Midbrain (tissue), 1 donor: ENCODE data around the gene SLC29A2.

Source experiments
- DNase-seq: peaks from one replicate; lab custom pipeline; 2025; lab: John Stamatoyannopoulos, UW

The SLC29A2 gene, protein sequence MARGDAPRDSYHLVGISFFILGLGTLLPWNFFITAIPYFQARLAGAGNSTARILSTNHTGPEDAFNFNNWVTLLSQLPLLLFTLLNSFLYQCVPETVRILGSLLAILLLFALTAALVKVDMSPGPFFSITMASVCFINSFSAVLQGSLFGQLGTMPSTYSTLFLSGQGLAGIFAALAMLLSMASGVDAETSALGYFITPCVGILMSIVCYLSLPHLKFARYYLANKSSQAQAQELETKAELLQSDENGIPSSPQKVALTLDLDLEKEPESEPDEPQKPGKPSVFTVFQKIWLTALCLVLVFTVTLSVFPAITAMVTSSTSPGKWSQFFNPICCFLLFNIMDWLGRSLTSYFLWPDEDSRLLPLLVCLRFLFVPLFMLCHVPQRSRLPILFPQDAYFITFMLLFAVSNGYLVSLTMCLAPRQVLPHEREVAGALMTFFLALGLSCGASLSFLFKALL

DNA sequence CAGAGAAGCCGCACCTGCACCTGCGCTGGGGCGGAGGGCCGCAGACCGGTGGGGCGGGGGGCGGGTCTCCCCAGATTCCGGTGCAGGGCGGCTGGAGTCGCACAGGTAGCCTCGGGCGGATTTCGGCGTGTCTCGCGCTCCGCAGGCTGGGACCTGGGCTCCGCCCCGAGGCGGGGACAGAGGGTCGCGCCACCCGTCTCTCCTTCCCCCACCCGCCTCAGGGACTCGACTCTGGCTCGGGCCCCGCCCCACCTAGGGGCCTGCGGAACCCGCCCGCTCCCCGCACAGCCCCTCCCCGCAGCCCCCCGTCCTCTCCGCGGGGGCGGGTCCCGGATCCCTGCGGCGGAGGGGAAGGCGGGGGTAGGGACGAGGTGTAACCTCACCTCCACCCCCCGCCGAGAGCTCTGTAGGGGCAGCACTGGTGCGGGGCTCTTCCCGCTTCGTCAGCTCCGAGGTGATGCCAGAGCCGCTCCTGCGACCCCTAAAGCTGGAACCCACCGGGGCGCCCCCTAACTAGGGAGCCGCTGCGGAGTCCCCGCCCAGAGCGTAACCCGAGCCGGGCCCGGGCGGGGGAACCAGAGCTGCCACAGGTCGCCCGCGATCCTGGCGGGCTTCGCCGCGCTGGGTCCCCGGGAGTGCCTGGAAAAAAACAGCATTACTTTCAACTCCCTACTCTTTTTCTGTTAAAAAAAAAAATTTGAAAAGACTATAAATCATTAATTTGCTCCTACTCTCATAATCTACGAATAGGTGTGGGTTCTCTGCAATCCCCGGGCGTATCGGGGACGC lies at the start of gene SLC29A2:
Gene SLC29A2 (minus strand): TSS at position 134 of the 789 bp plus-strand sequence. CDS start 169 bp downstream, outside the sequence.
- peak; percentile 23 for DNase-seq

DNA sequence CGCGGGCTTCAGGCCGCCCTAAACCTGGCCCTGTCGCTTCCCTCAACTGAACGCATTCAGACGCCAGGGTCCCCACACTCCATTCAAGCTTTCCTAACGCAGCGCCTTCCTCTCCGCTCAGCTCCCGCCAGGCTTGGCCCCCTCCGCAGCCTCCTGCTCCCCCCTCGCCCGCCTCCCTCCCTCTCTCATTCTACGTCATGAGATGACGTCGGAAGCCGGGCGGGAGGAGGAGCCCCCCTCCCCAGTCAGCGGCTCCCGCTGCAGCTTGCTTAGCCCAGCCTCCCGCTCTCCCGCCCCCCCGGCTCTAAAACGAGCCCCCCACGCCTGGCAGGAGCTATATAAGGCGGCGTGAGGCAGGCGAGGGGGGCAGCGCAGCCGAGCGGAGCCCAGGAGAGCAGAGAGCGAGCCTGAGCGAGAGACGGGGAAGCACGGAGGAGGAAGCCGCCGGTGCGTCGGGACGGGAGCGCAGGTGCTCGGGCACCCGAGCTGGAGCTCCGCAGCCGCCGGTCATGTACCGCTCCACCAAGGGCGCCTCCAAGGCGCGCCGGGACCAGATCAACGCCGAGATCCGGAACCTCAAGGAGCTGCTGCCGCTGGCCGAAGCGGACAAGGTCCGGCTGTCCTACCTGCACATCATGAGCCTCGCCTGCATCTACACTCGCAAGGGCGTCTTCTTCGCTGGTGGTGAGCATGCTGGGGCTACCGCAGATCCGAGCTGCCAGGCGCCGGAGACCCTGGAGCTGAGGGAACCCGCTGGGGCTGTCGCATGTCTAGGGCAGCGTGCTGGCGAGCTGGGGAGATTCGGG lies 49.3 kb upstream of the SLC29A2 start, which contains the start of gene NPAS4:
Gene NPAS4 (plus strand): TSS at position 365 of the 806 bp plus-strand sequence. CDS start 145 bp downstream, at position 510.
- DNase-seq = no peak

DNA sequence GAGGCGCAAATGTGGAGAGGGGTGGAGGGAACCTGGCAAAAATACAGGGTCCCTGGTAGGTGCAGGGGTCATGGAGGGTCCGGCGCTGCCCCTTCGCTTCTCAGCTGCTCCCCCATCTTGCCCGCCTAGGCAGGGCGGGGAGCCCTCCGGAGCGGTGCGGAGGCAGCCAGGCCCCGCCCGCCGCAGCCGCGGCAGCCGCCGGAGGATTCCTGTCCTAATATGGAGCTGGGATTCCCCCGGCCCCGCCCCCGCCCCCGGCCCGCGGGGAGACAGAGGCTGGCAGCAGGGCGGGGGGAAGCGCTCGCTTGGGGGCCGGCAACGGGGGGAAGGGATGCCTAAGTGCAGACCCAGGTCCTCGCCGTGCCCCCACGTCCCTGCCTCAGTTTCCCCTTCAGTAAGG lies 48.3 kb upstream of the SLC29A2 start:
- no peak for DNase-seq

DNA sequence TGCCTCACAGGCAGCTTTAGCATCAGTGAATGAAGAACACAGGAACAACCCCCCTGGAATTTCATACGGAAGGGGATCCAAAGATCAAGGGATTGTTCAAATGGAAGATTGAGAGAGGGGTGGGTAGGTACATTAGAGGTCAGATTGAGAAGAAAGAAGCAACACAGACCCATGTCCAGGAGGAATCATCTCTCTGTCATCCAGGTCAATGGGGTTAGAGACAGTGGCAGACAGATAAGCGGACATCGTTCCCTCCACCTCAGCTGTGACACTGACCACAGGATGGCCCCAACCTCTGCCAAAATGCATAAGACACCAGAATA lies 47.4 kb upstream of the SLC29A2 start:
- no peak for DNase-seq

DNA sequence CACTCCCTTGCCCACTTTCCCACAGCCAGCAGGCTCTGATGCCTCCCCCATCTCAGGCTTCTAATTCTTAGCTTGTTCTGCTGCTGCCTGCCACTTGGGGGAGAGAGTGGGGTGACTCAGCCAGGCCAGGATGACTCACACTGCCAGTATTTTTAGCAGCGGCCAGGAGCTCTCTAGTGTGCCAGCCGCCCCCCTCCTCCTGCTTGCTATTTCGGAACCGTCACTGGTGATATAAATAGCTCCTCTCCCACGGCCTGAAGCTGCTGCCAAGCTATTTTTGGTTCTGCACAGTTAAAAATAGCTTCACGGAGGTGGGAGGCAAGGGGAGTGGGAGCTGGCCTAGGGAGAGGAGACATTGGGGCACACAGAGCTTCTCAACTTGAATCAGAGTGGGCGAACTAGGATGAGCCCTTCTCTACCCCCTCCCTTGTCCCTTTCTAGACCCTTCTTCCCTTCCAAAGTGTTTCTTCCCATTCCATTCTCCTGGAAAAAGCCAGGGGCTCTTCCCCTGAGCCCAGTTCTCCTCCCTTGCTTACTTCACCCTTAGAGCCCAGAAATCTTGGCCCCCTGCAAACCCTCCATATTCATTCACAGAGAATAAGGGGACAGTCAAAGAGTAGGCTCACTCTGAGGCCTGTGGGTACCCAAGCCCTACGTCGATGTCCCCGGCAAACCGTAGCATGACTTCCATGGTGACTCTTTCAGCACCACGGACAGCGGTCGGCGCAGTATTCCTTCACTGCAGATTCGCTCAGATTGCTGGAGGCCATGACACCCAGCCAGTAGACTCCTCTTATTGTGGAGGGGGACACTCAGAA lies 46.8 kb upstream of the SLC29A2 start:
- DNase-seq = peak; percentile 33

DNA sequence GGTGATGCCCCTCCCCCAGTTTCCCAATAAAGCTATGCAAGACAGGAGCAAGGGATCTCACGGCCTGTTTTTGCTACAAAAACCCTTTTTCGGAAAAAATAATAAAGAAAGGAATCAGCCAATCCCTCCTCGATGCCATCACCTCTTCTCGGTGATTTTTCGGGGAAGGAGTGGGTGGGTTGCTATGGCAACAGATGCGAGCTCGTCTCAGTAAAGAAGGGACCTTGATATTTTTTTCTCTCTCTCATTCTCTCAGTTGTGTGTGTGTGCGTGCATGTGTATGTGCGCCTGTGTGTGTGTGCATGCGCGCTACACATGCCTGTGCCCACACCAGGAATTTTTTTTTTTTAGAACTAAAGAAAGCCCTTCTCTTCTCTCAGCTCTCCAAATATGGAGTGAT lies 45.4 kb upstream of the SLC29A2 start:
- DNase-seq = no peak

DNA sequence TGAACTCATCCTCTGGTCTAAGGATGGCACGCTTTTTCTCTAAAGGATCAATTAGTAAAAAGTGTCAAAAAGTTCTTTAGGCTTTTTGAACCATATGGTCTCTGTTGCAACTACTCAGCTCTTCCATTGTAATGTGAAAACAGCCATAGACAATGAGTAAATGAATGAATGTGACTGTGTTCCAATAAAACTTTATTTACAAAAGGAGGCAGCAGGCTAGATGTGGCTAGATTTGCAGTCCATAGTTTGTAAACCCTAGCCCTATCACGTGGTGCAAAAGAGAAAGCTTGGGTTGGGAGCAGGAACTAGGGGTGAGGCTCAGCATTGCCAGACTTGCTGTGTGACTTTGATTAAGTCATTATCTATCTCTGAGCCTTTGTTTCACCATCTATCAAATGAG lies 43.9 kb upstream of the SLC29A2 start:
- DNase-seq = no peak

DNA sequence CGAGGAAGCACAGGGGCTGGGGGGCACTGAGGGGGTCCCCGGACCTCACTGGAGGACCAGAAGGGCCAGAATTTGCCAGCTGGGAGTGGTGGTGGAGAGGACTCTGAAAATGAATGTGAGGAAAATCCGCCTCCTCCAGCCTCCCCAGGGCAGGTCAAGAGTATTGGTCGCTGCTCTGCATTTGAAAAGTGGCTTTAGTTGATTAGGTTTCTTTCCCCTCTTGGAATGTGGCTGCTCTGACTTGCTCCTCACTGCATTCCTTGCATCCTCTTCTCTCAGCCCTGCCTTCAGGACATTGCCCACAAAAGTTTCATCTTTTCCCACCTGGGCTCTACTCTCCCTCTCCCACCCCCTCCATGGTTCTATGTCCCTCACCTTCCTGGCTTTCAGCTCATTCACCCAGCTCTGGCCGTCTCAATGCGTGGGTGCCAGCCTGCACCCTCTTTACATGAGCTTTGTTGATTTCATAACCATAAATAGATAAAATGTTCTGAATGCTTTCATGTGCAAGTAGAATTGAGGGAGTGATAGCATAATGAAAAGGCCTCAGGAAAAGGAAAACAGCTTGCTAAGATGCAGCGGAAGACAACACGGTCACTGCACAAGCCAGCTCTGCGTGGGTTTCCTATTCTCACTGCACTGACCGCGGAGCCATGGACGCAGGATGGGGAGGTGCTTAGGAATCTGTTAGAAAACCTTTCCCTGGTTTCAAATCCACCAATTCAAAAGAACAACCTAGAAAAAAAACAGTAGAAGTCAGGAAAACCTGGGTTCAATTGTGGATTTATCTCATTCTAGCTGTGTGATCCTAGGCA lies 42.8 kb upstream of the SLC29A2 start:
- no peak for DNase-seq

DNA sequence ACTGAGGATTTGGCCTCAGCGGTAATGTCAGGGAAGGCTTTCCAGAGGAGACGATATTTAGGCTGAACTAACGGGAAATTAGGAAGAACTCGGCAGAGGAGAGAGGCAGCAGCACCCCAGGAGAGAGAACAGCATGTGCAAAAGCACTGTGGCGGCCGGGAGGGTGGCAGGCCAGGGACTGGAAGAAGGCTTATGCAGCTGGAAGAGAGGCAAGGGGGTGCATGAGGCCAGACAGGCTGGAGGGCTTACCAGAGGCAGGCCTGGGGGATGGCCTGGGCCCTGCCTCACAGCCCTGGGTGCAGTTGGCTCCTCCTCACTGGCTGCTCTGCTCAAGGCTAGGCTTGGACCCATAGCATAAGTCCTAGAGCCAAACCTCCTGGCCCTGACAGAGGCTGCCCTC lies 41.6 kb upstream of the SLC29A2 start:
- DNase-seq = no peak

DNA sequence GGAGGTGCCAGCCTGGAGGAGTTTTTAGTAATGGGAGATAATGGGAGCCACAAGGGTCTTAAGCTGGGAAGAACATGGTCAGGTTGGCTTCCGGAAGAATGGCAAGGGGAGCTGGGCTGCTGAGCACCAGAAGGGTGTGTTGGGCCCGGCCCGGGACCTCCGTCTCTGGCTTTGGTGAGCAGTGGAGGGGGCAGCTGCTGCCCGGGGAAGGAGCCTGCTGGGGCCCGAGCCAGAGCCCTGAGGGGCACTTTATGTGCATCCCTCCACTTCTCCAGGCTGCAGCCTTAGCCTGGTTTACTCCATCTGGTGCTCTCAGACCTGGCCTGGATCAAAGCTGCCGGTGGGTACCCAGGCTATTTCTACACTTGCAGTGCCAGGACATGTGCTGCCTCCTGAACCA lies 40.5 kb upstream of the SLC29A2 start:
- DNase-seq = no peak

DNA sequence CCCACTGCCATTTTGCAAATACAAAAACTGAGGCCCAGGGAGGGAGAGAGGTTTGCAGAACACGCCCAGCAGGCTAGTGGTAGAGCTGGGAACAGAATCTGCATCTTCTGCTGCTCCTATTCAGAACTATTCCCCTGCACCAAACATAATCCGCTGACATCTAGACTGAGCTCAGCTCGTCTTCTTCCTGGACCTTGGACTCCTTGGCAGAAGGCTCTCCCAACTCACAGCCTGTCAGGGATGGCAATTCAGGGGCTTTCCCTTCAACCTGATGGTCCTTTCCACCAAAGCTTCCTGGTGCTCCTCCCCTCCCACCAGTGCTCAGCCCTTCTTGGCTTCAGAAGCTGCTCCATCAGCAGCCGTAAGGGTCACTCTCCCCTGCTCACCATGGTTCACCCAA lies 39.8 kb upstream of the SLC29A2 start:
- no peak for DNase-seq

DNA sequence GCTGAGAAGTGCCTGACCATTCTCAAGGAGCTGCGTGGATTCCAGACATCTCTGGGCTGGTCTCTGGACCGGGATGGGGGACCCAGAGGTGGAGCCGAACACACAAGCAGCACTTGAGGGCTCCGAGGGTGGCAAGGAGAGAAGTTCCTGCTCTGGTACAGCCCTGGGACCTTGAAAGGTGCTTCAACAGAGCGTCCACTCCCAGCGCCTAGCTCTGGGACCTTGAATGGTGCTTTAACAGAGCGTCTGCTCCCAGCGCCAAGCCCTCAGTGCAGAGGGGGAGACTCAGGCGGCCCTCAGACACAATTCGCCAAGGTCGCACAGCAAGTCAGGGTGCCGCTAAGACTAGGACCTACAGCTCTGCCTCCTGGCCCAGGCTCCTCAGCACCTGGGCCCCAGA lies 38.6 kb upstream of the SLC29A2 start:
- DNase-seq = no peak

DNA sequence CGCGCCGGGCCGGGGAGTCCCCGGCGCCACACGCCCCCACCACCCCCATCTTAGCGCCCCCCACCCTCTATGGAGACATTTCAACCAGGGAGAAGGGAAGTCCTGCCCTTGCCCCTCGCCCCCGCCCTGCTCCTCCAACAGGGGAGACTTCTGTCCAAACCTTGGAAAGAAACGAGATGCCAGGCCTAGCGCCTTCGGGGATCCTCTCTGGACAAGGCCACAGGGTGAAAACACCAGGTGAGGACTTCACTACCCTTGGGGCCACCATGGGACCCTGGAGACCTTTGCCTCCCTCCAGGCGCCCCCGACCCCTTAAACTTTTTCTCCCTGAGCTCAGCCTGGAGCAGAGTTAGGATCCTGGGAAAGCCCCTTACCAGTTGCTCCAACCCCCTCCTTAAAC lies 37.7 kb upstream of the SLC29A2 start:
- DNase-seq = no peak

DNA sequence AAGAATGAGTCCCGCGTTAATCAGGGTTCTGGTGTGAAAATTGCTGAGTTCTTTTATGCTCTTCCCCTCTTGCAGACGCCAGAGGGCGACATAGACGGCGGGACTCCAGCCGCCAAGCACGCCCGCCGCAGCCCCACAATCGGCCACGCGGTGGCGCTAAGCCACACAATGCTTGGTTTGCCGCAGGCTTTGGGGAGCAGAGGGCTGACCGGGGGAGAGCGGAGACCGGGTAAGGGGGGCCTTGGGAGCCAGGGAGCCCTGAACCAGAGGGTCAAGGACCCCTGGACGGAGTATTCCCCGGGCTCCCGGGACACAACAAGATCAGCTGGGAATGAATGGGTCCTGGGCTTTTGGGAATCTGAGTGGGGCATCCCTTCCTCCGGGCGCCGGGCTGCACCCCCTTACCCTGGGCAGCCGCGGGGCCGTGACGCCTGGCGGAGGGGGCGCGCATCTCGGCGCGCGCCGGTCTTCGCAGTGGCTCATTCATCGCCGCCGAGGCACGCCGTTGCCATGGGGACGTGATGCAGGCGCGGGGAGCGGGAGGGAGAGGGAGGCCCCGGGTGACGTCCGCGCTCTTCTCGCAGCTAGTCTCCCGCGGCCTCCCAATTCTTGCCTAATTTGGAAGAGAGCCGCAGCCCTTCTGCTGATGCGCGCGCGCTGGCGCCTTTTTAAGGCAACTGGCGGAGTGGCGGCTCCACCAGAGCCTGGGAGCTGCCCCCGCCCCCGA lies 37.1 kb upstream of the SLC29A2 start:
- DNase-seq = peak; percentile 89

DNA sequence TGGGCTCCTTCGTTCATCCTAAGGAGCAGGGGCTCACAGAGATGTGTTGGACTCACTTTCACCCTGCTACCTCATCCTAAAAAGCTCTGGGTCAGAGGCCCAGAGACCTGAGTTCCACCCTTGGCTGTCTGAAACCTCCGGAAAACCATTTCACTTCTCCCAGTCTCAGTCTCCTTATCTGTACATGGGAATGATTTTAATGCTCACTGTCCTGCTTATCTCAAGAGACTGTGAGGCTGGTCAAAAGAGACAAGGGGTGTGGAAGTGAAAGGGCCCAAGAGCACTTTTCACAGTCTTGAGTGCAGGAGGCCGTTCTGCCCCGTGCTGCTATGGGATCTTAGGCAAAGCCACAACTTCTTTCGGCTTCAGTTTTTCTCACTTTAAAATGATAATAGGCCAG lies 36.1 kb upstream of the SLC29A2 start:
- DNase-seq = no peak

DNA sequence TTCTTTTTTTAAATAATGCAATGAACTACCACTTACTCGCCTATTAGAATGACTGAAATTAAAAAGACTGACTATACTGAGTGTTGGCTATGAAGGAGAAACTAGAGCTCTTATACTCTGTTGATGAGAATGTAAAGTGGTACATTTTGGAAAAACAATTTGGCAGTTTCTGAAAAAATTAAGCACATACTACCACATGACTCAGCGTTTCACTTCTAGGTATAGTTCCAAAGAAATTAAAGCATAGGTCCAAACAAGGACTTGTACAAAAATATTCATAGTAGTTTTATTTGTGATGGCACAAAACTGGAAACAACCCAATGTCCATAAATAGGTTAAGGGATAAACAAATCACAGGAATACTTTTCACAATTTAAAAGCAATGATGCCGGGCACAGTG lies 22.4 kb upstream of the SLC29A2 start:
- no peak for DNase-seq

DNA sequence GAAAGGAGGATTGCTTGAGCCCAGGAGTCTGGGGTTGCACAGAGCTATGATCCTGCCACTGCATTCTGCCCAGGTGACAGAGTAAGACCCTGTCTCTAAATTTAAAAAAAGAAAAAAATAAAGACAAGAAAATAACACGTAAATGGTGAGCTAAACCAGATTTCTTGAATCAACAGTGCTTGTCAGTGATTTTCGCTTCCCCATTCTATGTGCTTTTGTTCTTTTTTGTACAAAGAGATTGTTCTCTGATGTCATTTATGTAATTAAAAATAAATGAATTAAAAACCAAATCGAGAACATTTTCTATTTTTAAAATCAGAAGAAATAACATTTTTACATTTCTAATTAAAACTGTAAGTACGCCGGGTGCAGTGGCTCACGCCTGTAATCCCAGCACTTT lies 19.8 kb upstream of the SLC29A2 start:
- DNase-seq = no peak

DNA sequence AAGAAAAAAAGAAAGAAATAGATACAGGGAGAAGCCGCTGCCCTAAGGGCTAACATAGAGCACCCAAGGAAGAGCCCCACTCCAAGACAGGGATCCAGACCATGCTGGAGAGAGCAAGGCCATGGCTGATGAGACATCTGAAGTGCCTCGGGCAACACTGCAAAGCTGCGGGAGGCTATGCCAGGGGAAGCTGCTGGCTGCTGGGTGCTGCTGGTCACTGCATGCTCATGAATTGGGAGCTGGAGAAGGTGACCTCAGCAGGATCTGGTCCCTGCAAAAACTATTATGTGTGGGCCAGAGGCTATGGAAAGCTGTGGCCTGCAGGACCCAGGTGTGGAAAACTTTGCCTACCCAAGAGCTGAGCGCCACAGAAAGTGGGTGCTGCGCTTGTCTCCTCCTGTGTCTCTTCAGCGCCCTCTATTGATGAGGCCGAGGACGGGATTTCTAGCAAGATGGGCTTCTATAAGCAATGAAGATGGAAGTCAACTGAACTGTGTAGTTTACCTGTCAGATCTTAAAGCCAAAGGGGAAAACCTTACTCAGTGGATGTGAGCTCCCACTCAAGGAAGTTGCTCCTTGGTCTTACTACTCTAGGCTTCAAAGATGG lies 17.3 kb upstream of the SLC29A2 start:
- peak; percentile 29 for DNase-seq
